ENCODE measurements around the gene RNF222. TPM values are rescaled to one million over a fixed set of nuclear protein-coding genes. Genes with fewer than 3 reads are reported as not detected.

Gene RNF222
- total RNA-seq, 1 experiment from 2014 or later = 0.09 TPM

- no peaks in the 10 kb centered on the region for H3K27me3 ChIP-seq (ENCODE audit: insufficient read depth, low read length)
- Mint-ChIP-seq H3K27me3 (ENCODE audit: low read depth) (no peaks in the 10 kb centered on the region), H3K4me3 (no peak overlapping the region), H3K36me3 (ENCODE audit: insufficient read depth in 1 of 3, low read depth in 3 of 3) (peaks cover 9 to 20% (median 9%) of the 10 kb centered on the region in 3 experiments; a peak in 6 of 7 replicates), H3K27ac (peak overlapping the region in 1 of 3 experiments; percentile 50; a peak in 1 of 7 replicates), H3K9me3 (no peaks in the 10 kb centered on the region), H3K4me1 (peaks cover 17 to 19% of the 10 kb centered on the region in 2 experiments)
- peaks cover 6% of the 10 kb centered on the region for H3K79me1 ChIP-seq (ENCODE audit: insufficient read depth, low read depth, low read length, poor library complexity, severe bottlenecking)
- DNase-seq = no peak
- peaks cover 12% of the 10 kb centered on the region; the same call in 1 of the 2 replicates for H3K79me2 ChIP-seq (ENCODE audit: insufficient read depth, low read length)
- no peak overlapping the region for H2BK20ac ChIP-seq (ENCODE audit: low read depth, low read length, poor library complexity, severe bottlenecking)
- no peak overlapping the region for H2BK15ac ChIP-seq (ENCODE audit: low read depth, low read length)
- no peak overlapping the region for H2BK5ac ChIP-seq (ENCODE audit: insufficient read length, low read length)
- H3K4me2 ChIP-seq (ENCODE audit: insufficient read depth, insufficient read length, low read length) = no peak overlapping the region
- no peak overlapping the region for H2AK5ac ChIP-seq (ENCODE audit: insufficient read length, low read length)
- no peak overlapping the region for H3K18ac ChIP-seq (ENCODE audit: insufficient read length, low read depth, low read length)
- H3K23ac ChIP-seq (ENCODE audit: insufficient read length, low read depth, low read length) = no peak overlapping the region
- no CpG with 5 or more reads among the region's 3 CpGs for WGBS (ENCODE audit: extremely low coverage, insufficient read length, low lambda C conversion rate)
- H4K5ac ChIP-seq (ENCODE audit: insufficient read length, low read depth, low read length) = no peak overlapping the region
- no peak overlapping the region for H3K14ac ChIP-seq (ENCODE audit: insufficient read depth, low read length)
- no peak overlapping the region for H3T11ph ChIP-seq (ENCODE audit: low read length)
- no peak for TF ChIP-seq CTCF (conservative IDR thresholded peaks at IDR 0.05)
- H3K27ac ChIP-seq (ENCODE audit: insufficient read length, low read depth, low read length) = no peak overlapping the region
- H4K20me1 ChIP-seq (ENCODE audit: control insufficient read depth, insufficient read depth, insufficient read length) = no peaks in the 10 kb centered on the region
- no peak overlapping the region for H3K56ac ChIP-seq (ENCODE audit: insufficient read length, low read depth, low read length)
- no peak overlapping the region for H2BK120ac ChIP-seq (ENCODE audit: low read depth, low read length, poor library complexity, severe bottlenecking)
- no peak overlapping the region for H4K8ac ChIP-seq (replicated peaks; ENCODE audit: insufficient read length, low read depth, low read length)
- H2AFZ ChIP-seq (ENCODE audit: low read length) = no peak overlapping the region
- no peak overlapping the region for H3K4ac ChIP-seq (ENCODE audit: low read depth, low read length)
- no peak overlapping the region for H2BK12ac ChIP-seq (ENCODE audit: insufficient read length, low read depth, low read length)
- no peaks in the 10 kb centered on the region for H3K9me3 ChIP-seq (ENCODE audit: control insufficient read depth, low read depth, low read length)
- H3K4me1 ChIP-seq (ENCODE audit: insufficient read depth, low read length) = no peaks in the 10 kb centered on the region
- H3K23me2 ChIP-seq (ENCODE audit: insufficient read length, low read depth, low read length, poor library complexity, severe bottlenecking) = peaks cover 11% of the 10 kb centered on the region
- H3K9ac ChIP-seq (ENCODE audit: extremely low read depth, insufficient read length, low read length) = no peak overlapping the region
- H4K91ac ChIP-seq (ENCODE audit: insufficient read length, low read depth, low read length) = no peak overlapping the region
Measured at GRCh38 chr17:8439681-8440080, 42.1 kb upstream of the RNF222 start.

Measured in H9 (cell line).